NCI-H82 treated with DMSO at 0.1 percent for 48 hours (cell line): ENCODE results near the gene CCDC33.

ENCODE experiments used
- DNase-seq: peaks from one replicate; lab custom pipeline; 2025; ENCODE audit not compliant: unreplicated experiment; lab: John Stamatoyannopoulos, UW

CCDC33 gene

DNA sequence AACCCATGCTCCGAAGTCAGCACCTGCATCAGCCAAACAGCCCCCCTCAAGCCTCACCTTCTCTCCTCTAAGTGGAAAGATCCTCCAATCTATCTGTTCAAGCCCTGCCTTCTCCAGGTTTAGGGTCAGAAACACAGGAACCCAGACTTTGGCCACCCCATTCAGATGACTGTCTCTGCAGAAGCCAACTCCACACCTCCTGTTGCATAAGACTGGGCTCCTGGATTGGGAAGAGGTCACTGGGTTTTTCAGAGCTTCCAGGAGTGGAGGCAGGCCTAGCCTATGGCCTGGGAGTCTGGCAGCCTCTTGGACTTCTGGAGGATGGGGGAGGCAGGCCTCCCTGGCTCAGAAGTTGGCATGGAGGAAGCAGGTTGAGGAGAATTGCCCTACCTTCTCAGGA is 21.5 kb downstream of the CCDC33 start:
- no peak for DNase-seq

DNA sequence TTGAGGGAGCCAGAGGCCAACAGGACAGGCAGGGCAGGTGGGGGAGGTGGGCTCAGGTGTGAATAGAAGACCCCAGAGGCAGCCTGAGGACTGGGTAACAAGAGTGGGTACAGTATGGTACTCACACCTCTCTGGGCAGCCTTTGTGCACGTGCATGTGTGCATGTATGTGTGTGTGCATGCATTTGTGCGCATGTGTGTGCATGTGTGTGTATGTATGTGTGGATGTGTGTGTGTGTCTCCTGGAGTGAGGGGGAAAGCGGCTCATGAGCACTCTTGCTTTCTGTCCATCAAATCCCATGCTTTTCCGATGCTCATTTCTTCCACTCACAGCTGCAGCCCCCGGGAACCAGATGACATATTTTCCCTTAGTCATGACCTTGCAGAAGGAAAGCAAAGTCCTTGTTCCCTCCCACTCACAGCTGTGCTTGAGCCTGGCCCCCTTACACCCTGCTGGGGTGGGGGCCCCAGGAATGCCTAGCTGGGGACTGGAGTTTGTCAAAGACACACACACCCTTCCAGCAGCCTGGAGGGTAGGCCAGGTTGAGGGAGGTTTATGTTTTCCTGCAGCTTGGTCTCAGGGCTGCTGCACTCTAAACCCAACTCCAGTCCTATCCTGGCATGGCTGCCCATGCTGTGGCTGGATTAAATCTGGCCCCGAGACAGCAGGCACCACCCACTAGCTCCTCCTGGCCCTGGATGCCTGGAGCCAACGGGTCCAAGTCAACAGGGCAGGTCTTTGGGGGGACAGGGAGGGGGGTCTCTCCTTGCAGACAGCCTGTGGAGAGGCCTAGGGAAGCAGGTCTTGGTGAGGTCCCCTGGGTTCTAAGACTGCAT is 22.5 kb downstream of the CCDC33 start:
- no peak for DNase-seq

DNA sequence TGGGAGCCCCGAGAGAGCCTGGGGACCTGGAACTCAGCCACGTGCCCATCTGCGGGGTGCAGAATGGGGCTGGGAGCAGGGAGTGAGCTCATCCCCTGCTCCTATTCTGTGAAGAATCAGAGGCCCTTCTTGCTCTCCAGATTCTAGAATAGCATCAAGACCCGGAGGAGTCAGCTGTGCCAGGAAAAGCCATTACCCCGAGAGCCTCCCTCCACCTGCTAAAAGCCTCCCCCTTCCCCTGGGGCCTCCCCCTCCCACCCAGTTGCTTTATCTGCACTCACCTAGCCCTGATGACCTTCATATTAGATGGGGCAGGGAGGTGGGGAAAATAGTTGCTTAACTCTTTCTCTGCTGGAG is 23.1 kb downstream of the CCDC33 start:
- no peak for DNase-seq

DNA sequence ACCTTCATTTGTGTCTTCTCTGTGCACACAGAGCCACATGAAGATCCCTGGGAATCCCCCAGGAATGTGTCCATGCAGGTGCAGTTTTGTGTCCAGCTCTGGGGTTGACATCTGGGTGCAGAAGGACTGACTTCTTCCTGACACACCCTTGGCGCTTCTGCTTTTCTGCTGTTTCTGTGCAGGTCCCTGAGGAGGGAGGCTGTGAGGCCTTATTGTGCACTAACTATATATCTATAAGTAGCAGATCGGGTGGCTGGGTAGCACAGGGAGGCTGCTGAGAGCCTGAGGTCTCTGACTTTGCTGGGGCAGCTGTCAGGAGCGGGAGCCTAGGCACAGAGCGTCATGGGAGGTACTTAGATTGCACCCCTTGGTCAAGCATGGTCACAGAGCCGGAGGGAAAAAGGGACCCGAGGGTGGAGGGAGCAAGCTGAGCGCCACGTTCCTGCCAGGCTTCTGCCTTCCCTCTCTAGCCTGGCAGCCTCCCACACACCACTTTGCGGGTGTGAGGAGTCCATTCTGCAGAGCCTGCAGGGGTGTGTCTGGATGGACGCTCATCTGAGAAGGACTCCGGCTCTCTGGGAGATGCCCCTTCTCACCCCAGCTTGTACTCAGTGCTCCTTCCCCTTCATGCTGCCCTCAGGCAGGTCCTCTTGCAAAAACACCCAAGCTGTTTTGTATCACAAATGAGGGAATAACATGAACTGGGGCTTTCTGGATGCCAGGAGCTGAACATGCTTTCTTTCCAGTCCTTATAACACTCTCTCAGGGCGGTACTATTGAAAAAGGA is 23.9 kb downstream of the CCDC33 start:
- DNase-seq: no peak

DNA sequence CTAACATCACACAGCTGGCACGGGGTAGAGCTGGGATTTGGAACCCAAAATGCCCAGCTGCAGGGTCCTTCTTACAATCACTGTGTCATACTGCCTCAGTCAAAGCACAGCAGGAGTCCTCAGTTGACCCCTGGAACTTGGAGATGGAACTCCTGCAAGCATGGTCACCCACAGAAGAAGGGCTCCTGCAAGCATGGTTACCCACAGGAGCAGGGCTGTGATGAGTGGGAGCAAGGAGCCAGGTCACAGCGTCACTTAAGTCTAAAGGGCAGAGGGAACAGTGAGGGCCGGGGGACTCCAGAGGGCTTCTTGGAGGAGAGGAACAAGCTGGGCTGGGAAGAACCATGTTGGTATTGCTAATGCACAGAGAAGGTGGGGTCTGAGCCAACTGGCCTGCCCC is 24.9 kb downstream of the CCDC33 start:
- DNase-seq: no peak

DNA sequence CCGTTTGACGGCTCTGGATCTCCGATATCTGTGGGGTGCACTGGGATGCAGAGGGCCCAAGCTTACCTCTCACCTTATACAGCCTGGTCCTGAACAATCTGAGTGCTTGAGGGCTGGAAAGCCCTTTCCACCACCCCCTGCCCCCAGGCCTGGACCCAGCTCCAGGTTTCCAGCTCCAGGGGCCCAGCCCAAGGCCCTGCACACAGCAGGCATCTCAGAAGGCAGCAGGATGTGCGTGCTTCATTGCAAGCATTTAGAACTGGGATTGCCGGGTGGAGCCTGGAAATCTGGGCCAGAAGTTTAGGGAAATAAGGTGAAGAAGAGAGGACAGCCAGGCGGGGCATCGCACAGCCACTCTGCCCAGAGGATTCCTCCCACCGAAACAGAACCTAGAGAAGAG is 25.6 kb downstream of the CCDC33 start:
- no peak for DNase-seq

DNA sequence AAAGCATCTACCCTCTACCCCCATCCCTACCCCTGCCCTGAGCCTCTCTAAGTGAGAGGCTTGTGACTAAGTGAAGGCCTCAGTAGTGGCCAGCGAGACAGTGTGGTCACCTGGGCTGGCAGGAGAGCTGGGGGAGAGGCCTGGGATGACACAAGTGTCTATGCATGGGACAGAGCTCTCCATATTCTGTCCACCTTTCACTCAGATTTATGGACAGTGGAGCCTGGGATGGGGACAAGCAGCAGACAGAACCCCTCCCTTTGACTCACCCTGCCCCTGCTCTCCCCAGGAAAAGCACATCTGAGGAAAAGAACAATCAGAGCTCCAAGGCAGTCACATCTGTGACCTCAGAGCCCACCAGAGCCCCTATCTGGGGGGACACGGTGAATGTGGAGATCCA is 26.0 kb downstream of the CCDC33 start:
- no peak for DNase-seq

DNA sequence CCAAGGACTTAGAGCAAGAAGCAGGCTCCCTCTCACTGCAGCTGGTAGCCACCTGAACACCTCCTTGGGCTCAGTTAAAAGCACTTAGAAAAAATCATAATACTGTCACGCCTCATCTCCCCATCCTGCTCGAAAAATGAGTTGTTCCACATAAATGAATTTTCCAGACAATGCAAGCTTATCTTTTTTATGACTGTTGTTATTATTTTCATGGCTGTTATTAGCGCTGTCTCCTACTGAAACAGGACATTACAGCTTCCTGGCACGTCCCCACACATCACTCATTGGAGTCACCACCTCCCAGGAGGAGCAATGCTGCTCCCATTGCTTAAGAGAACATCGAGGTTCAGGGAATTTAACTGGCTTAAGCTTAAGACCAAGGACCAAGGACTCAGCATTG is 26.5 kb downstream of the CCDC33 start:
- DNase-seq: no peak

DNA sequence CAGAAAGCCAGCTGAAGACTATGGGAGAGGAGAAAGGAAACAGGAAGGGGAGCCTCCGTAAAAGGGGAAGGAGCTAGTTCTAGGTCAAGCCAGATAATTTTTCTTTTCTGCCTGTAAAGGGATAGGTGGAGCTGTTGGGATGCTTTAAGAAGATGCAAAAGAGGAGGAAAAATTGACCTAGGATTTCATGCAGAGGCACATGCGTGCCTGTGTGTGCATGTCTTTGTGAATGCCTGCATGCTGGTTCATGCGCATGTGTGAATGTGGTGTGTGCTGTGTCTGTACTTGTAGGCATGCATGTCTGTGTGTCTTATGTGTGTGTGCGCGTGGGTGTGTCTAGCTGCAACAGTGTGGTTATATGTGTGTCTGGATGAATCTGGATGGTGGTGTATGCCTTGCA is 27.3 kb downstream of the CCDC33 start:
- DNase-seq: no peak

DNA sequence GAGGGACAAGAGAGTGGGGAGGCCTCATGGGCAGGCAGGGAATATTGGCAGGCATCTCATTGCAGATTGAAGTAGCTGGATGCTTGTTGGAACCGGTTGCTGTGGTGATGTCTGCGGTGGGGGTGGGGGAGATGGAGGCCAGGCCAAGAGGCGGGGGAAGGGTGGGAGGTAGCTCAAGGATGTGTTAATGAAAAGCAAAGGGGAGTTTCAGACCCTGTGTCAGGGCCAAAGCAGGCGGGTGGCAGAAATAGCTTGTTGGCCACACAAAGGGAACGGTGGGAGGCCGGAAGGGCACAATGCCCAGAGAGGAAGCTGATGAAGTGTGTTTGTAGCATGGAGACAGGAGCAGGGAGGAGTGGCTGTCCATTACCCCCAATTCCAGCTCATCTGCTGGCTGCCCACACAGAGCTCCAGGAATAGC is 28.0 kb downstream of the CCDC33 start:
- no peak for DNase-seq

DNA sequence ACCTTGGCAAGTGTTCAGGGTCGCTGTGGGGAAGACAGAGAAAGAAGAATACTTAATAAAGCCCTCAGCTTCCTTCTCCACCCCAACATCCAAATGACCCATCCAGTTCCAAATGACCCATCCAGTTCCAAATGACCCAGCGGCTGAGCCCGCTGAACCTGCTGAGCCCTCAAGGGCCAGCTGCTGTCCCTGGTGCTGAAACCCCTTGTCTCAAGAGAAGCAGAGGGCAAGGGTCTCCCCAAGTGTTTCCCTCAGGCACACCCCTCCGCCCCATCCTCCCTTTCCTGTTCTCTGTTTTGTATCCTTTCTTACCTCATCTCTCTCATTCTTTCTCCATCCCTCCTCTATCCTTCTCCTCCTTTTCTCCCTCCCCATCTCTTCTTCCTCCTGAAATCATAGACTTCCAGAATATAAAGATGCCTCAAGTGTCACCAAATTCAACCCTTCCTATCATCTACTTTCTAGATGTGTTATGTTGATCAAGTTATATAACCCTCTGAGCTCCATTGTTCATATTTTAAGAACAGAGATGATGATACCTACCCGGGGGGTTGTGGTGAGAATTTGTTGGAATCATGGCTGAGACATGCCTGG is 29.0 kb downstream of the CCDC33 start:
- no peak for DNase-seq

DNA sequence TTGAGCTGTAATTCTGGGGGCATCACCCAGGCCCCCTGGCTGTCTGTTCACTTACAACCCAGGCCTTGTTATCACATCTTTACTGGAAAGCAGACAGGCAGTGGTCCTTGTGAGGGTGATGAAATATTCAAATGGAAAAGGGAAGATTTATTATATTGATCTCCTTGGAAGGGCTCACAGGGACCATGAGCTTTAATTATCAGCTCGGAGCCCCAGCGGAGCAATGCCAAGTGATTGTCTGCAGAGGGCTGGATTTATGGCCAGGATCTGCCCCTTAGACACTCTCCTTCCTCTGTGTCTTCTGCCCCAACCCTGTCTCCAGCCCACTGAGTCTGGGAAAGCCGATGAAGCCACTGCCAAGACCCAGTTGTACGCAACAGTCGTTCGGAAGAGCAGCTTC is 31.9 kb downstream of the CCDC33 start:
- DNase-seq: no peak

DNA sequence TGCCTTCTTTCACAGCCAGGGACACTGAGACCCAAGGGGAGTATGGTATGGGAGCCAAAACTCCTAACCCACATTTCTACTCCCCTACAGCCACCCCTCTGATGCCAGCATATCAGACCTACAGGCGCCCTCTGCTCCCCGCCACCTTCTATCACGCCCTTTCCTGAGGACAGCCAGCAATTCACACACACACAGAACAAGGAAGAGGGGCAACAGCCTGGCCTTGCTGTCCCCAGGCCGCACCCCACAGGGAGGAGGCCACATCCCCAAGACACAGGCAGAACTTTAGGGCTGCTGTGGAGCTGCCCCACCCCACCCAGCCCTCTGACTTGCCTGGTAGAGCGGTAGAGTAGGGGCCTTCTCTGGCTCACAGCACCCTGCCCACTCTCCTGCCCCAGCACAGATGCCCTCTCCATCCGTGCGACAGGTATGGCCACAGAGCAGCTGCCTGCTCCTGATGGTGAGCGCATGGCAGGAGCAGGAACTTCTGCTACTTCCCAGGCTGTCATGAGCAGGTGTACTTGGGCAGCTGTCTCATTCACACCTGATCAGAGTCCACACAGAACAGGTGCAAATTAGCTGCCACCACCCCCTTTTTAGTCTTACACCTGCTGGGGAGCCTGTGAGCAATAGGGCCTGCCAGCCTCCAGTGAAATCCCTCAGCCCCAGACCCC is 33.4 kb downstream of the CCDC33 start:
- no peak for DNase-seq

DNA sequence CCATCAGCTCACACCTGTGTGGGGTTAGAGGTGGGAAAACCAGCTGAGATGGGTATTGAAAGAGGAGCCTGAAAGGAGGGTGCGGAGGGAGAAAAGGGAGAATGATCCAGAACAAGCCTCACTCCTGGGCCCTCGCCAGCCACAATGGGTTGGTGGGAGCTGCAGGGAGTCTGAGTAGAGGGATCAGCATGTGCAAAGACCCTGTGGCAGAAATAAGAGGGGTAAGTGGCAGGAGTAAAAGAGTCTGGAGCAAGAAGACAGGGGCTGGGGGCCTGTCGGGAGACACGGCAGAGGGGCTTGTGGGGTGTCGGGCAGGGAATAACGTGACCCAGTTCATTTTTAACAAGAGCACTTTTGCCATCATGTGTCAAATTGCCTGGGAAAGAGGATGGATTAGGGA is 34.0 kb downstream of the CCDC33 start:
- no peak for DNase-seq

DNA sequence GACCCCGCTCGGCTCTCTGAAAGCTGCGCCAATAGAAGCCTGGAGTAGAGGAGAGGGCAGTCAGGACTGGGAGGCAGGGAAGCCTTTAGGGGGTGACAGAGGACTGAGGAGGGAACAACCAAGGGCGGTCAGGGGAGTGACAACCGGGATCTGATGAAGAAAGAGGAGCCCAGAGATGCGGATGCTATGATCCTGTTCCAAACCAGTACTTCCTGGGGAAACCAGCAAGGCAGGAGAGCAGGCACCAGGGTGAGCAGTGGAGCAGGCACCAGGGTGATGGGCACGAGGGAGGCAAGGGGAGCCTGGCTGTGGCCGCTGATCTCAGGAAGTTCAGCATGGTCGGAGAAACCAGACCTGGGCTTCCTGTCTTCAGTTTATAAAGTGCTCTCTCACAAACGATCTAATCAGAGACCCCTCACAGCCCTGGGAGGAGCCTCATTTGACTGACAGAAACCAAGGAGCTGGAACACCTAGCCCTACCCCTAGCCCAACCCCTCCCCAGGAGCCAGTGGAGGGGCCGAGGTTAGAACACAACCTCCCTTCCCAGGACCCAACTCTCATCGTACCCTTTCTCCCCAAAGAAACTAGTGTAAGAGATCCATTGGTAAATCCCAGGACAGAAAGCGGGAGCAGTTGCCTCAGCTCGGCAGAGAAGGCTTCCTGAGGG is 34.9 kb downstream of the CCDC33 start:
- DNase-seq: no peak

DNA sequence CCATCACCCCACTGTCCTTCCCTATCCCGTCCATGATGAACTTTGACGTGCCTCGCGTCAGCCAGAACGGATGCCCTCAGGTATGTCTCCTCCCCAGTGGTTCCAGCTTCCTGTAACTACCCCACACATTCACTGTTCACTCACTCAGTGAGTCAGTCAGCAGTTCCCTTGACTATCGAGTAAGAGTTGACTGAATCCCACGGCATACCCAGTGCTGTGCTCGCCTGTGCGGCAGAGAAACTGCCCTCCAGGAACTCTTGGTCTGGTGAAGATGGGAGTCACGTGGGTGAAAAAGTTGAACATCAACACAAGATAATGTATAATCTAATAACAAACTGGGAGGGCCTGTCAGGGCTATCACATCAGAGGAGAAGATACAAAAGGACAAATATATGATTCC is 36.7 kb downstream of the CCDC33 start:
- DNase-seq: no peak

DNA sequence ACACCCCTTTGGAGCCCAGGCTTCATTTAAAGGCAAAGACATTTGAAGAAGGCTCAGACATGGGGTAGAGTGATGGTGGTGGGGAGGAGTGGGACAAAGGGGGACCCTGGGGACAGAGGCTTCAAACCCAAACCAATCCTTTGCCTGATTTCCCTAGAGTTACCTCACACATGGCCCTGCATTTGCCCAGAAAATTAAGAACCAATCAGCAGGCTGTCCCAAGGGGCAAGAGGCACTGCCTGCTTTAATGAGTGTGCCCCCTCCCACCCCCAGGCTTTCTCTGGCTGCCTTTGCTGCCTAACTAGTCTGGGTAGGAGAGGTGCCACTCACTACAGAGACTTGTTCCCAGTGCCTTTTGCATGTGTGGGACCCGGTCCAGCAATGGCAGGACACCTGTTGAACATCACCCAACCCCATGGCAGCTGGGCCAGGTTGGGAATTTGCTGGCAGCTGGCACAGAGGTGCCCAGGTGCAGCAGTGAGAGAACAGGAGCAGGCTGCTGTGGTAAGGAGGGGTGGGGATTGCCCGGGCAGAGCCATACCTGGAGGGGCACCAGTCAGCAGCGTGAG is 38.4 kb downstream of the CCDC33 start:
- DNase-seq: no peak

DNA sequence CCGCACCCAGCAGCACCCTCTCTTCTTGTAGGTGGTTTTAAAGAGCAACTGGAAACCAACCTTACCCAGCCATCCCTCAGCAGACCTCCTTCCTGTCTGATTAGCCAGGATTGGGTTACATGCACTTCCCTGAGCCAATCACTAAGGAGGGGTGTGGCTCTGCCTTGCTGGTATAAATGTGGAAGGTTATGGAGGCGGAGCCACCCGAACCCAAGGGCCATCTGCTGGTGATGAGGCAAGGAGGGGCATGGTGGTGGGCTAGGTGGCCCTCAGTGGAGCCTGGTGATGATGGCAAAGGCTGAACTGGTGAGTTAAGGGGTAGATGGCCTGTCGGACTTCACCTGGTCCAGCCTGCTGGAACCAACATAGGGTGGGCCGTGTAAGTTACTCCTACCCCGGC is 39.8 kb downstream of the CCDC33 start:
- DNase-seq: peak; percentile 24

DNA sequence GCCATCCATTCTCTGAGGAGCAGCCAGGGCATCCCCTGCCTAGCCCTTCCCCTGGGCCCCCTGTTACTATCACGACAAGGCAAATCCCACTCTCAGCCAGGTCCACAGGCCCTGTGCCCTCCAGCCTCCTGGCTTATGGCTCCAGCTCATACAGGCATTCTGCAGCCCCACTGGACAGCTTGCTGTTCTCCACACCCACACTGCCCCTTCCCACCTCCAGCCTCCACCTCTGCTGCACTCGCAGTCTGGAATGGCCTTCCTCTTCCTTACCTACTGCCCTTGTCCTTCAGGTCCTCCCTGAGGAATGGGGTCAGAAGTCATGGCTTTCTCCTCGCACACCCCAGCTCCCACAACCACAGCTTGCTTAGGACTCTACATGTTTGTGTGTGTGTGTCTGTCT is 40.4 kb downstream of the CCDC33 start:
- no peak for DNase-seq

DNA sequence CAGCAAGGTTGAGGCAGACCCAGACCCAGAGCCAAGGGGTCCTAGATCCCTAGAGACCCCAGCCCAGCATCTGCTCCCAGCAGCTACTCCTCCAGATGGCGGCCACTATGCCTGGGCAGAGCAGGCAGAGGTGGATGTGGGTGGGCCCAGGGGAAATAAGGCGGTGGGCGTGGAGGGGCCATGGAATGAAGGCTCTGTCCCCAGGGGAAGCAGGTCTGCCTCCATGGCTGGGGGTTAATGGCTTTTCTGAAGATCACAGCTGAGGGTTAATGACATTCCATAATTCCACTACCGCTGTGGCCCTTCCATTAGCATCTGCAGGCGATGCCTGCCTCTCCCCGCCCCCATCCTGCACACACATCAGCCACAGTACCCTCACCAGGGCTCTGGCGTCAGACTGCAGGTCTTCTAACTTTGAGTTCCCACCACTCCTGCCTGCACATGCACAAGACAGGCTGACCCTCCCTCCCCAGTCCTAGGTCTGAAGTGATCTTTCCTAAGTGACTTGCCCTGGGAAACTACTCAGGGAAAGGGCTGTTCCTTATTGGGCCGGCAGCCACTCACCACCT is 41.2 kb downstream of the CCDC33 start:
- no peak for DNase-seq
